HG03135 (cell line): ENCODE data around the gene EGFLAM.

Experiments used
- ATAC-seq: cut with Tn5 transposase; IDR thresholded peaks from one replicate; pipeline ENCODE4 v1.9.1; 2021; ENCODE audit warnings: mild to moderate bottlenecking, moderate library complexity; ENCODE audit not compliant: unreplicated experiment

Gene EGFLAM

DNA sequence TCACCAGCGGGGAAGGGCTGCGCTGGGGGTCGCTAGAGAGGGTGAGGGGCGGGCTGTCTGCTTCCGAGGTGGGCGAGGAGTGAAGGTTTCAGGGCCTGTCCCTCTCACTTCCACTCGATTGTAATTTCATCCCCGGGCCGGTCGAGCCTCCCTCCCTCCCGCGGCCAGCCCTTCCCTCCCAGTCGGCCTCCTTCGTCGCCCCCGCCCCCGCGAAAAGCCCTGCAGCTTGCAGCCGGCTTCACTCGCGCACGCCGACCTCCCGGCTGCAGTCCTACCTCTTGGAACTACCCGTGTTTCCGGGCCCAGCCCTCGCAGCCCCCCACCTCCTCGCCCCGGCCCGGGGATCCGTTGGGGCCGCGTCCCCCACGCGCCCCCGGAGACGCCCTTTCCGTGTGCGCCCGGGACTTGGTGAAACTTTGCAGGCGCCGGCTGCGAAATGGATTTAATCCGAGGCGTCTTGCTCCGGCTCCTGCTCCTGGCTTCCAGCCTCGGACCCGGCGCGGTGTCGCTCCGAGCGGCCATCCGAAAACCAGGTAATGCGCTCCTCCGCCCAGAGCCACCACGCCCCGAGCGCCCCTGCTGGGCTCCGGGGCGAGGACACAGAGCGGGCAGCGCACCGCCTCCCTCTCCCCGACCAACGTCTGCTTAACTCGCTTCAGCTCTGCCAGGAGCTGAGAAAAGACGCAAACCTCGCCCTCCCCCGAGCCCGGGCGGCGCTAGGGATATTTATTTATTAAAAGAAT, at the start of gene EGFLAM:
TSS of gene EGFLAM (plus strand) at position 241 of the 743 bp plus-strand sequence. CDS start at position 437, 196 bp downstream.
- no peak for ATAC-seq

DNA sequence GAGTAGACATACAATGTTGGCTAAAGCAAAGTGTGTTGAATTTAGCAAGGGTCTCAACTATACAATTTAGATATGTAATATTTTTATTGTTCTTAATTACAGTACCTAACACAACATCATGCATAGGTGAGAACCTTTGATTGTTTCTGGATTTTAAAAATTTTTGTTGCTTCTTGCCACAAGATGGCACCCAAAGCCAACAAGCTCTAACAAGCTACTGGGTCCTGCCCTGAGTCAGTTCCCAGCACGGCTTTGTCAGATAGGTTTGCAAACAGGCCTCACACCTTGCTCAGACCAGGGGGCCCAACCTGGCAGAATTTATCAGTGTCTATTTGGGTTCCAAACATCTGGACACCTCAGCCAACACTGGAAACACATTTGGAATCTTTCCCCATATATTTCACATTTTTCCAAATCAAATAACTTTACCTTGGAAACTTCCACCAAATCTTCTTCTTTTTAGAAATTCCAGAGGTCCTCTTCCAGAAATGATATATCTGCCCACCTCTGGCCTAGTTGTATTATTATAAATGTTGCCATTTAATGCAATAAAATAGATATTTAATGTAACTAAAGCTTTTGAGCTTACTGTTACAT, 49.5 kb upstream of the EGFLAM start:
- no peak for ATAC-seq

DNA sequence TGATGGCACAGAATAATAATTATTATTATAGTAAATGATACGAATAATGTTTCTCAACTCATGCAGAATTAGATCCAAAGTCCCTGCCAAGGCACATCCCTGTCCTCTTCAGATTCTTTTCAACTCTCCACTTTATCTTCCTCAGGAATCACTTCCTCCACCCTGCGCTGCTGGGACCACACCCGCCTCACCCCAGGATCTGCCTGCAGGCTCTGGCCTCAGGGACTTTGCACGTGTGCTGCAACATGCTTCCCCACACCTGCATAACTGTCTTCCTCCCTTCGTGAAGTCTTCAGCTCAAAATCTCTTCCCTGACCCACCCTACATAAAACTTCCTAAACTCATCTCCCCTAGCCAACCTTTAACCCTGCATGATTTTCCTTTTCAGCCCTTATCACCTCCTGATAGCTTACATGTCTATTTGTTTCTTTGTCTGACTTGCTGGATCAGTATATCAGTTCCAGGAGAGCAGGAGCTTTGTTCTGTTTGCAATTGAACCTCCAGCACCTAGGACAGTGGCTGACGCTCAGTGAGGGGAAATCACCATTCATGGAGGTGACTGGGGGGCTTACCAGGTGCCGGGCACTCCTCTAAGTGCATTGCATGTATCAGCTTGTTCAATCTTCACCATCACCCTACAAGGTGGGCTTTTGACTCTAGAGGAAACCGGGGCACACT, 47.5 kb upstream of the EGFLAM start:
- no peak for ATAC-seq

DNA sequence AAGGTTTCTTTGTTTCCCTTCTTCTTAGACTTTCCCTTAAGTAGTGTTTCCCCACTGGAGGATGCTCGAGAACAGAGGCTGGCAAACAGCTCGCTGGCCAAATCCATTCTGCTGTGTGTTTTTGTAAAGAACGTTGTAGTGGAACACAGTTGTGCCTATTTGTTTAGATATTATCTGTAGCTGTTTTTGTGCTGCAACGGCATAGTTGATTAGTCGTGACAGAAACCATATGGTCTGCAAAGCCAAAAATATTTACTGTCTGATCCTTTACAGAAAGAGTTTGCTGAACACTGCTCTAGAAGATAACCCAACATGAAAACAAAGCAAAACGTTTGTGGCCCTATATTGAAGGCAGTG, 47.0 kb upstream of the EGFLAM start:
- ATAC-seq, result no peak

DNA sequence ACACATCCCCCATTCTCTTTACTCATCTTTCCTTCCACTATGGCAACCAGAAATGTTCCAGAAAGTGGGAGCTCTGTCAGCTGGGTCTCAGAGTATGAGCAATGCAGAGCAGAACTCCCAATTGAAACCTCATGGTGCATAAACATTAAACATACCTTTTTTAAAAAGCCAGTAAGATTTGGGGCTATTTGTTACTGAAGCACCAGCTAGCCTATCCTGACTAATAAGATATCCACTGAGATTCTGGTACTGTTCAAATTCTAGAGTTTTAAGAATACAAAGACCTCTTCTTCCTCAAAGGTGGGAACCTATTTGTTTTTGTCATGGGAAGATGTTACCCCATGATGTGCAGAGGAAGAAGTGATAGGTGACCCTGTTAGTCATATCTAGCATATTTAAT, 46.1 kb upstream of the EGFLAM start:
- ATAC-seq, result no peak

DNA sequence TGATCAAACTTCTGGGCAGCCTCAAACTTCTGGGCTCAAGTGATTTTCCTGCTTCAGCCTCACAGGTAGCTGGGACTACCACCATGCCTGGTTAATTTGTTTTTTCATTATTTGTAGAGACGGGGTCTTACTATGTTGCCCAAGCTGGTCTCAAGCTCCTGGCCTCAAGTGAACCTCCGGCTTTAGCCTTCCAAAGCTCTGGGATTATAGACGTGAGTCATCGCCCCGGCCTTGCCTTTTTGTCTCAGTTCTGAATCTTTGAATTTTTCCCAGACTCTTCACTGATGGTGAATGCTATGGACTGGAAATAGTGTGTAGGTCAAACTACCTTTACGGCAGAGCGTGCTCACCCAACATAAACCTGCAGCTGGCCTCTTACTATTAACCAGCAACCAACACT, 32.3 kb upstream of the EGFLAM start:
- no peak for ATAC-seq

DNA sequence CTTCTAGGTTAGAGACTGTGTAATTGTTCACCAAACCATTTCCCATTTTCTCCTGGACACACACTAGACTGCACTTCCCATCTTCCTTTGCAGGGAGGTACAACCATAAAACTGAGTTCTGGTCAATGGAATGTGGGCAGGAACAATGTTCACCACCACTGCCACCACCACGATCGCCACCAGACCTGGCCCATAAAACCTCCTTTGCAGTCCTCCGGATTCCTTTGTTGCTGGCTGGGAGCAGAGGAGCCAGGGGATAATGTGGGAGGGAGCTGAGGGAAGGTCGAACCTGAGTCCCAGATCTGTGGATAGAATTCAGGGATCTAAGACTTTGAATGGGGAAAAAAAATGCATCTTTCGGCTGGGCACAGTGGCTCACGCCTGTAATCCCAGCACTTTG, 29.4 kb upstream of the EGFLAM start:
- ATAC-seq, result no peak

DNA sequence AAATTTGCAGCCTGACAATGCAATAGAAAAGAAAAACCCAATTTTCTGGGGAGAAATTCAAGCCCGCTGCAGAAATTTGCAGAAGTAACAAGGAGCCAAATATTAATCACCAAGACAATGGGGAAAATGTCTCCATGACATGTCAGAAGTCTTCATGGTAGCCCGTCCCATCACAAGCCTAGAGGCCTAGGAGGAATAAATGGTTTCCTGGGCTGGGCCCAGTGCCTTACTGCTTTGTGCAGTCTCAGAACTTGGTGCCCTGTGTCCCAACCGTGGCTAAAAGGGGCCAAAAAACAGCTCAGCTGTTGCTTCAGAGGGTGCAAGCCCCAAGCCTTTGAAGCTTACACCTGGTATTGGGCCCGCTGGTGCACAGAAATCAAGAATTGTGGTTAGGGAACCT, 23.6 kb upstream of the EGFLAM start:
- ATAC-seq, result no peak

DNA sequence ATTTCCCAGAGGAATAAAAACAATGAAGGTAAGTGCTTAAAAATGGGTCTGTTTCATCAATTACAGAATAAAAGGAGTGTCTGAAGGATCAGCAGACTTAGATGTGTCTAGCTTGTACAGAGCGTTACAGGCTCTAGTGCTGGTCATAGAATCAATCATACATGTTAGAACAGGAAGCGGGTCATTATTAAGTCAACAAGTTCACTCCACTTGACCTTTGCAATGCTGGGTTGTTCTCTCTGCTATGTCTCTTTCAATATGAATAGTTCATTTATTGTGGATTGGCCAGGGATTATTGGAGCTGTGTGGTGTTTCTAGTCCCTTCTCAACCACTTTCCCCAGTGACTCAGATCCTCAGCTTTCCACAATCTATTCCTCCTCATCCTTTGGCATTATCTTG, 20.7 kb upstream of the EGFLAM start:
- no peak for ATAC-seq

DNA sequence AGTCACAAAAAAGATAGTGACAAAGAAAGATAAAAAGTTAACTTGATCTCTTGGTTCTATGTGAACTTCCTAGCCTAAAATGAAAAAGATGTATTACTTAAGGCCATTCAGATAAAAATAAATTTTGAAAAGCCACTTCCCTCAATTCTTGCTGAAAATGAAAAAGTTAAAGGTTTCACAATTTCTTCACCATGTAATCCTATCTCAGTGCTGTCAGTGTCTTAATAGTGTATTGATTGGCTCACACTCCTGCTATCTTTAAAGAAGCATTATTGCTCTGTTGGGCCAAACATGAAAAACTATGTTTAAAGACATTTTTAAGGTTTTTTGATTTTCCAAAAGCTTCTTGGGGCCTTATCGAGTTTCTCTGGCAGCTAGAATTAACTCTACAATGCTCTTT, 18.1 kb upstream of the EGFLAM start:
- ATAC-seq, result no peak

DNA sequence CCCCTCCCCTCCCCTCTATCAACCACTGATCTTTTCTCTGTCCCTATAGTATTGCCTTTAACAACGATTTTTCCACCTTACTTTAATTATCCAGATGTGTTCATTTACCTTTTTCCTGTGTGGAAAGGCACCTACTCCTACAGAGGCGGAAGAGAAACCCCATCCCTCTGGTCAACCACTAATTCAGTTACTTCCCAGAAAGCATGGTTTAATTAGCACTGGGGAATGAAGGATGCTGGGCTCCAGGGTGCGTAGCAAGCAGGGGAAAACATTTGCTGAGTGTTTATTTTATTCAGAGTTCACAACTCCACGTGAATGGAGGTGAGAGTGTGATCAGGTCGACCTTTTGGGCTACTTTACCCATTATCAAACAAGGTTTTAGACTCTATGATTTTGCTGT, 16.7 kb upstream of the EGFLAM start:
- ATAC-seq, result no peak

DNA sequence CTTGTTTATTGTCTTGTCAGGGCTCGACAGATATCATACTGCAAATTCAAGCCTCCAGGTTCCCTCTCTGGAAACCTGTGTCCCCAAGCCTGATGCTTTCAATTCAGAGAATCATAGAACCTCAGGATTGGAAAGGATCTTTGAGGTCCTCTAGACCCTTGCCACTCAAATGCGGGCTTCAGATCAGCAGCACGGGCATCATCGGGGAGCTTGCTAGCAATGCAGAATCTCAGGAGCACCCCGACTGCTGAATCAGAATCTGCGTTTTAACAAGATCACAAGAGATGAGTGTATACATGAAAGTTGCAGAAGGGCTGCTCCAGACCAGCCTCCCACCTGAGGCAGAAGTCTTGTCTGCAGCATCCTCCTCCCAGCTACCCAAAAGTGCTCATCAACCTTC, 13.1 kb upstream of the EGFLAM start:
- ATAC-seq, result no peak

DNA sequence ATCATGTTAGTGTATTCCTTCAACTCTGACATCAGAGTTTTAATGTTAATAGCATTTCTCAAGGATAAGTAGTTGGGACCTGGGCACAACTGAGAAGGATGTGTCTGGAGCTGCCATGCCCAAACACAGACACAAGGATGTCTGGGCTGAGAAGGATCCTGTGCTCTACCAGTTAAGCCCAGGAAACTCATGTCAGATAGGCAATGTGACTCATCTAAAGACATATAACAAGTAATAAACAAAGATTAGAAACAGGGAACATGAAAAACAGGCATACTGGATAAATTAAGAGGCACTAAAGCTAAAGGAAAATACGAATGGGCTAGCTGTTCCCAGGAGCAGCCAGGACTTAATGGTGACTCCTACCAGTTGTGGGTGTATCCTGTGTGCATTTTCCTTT, 9.1 kb upstream of the EGFLAM start:
- ATAC-seq, result no peak

DNA sequence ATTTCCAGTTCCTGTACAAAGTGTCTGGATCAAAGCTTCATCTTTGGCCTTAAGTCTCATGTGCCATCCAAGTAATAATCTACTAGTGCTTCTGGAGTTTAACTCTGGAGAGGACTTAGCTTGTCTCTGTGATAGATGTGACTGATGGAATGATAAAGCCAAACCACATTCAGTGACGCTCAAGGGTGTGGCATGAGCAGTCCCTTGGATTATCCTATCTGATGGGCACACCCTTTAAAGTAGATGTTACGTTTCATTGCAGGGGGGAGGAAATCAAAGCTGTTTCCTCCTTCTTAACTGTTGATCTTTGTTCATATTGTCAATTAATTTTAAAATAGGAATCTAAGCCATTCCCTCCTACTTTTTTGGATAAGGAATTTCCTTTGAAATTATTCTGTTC, 8.5 kb upstream of the EGFLAM start:
- no peak for ATAC-seq

DNA sequence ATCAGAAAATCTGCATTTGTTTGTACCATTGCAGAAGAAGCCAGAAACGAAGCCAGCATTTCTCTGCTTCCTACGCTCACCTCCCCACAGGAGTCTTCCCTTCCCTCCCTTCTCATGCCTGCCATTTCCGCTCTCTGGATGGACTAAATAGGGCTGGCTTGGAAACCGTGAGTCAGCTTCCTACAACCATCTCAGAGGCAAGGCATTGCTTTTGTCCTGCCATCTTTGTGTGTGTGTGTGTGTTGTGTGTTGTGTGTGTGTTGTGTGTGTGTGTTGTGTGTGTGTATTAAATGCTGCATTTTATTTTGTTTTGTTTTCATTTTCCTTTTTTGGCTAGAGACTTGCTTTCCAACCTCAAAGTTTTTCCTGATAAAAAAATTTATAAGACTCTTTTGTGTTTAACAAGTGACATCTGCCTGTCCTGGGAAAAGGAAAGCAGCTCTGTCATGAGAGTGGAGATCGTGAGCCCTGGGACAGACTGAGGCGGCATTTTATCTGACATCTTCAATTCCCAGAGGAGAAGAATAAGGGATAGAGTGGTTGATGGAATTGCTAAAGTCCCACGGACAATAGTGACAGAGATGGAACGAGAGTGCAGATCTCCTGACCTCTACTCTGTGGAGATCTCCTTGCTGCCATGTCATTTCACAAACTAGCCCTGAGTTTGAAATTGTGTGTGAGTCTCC, 7.5 kb upstream of the EGFLAM start:
- no peak for ATAC-seq

DNA sequence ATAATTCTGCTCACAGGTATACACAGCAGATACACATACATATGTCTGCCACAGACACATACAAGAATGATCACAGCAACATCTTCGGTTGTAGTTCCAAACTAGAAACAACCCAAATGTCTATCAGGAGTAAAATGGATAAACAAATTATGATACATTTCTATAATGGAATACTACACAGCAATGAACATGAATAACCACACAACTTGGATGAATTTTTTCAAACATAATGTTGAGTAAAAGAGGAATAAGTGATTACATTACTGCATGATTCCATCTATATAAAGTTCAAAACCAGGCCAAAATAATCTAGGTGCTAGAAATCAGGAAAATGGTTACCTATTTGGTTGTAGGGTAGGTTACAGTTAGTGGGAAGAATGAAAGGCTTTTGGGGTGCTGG, 4.6 kb upstream of the EGFLAM start:
- no peak for ATAC-seq

DNA sequence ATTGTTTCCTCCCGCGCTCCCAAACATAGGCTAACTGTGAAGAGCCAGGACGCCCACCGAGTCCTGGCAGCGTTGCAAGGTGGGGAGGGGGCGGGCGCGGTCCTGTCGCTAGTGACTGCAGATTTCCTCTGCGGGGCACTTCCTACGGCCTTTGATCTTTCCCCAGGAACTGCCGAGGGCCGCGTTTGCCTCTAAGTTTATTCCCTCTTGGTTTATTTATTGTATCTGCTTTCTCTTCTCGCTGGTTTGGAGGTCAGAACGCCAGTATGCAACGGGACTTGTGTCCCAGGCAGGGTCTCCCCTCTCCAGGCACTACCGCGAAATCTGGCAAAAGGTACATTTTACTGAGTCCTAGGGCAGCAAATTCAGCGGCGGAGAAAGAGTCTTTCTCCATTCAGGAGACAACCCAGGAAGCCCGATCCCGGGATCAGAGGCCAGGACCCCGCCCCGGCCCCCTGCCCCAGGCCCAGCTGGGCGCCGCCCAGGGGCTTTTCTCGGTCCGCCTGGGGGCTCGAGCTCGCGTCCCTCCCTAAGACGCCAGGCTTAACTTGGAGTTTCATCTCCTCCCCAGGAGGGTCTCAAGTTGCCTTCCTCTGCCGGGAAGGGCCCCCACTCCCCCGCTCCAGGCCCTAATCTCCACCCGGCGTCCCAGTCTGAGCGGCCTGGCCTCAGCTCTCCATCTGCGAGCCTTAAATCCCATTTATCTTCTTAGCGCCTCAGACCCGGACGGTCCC, 884 bp upstream of the EGFLAM start:
- ATAC-seq, result no peak

DNA sequence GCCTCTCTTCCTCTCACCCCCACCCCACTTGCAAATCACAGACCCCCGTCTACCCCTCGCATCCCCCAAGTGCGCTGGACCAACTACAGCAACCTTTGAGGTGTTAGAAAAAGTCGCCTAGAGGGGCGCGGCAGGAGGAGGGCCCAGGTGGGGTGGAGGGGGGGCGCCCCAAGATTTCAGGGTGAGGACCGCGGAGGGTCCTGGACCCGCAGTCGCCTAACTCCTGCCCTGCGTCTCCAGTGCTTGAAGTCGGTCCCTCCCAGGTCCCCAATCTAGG, 379 bp upstream of the EGFLAM start:
- ATAC-seq, result no peak

DNA sequence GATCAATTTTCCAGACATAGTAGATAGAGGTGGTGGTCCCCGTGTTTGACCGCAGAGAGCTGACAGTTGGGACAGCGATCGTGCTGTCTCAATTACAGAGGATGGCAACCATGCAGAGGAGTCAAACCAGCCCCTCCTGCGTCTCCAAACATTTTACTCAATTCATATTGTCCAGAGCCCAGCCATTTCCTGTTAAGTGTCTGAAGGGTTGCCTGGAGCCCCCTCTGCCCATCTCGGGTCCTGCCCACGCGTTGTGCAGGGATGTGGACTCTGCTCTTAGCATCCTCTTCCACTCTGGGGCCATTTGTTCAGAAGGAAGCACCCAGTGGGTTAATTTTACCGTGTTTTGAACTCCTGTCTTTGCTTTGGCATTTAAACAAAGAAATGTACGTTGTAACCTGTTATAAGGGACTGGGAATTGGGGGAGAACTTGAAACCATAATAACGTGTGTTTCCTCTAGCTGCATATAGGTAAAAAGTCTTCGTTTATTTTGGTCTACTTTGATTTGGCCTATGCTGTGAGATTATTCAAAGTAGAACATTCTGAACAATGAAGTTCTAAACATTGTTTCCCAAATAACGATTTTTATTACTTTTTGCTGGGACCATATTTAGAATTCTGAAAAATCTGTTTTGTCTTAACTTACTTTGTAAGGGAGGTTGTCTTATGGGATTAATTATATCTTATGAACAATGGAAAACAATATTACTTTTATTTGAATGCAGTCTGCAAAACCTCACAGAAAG, 876 bp downstream of the EGFLAM start:
- ATAC-seq, result no peak

DNA sequence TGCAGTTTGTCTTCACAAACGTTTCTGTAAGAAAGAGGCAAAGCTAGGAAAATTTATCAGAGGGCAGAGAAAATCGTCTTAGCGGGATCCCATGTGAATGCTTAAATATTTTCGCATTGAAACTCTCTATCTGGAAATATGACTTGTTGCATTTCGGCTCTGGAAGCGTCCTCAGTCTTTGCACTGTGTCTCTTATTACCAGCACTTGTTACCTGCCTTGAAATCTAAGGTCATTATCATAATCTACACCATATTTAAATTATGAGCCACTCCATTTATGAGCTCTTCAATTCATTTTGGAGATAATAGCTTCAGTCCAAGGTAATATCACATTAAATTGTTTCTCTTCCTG, 1.4 kb downstream of the EGFLAM start:
- ATAC-seq, result no peak

DNA sequence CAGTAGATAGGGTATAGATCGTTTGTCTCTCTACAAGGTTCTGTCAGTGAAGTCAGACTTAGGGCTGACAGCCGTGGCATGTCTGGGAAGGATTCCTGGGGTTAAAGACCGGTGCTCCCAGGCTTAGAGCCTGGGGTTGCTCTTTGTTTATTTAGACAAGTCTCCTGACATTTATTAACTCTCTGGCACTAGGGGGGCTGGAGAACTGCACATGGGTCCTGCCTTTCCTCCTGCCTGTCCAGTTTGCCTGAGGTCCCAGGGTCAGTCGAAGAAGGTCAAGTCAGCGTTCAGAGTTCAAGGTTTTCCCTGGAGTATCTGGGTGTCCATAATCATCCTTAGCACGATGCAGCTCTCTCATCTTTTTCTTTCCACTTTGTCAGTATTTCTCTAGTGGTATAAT, 5.6 kb downstream of the EGFLAM start:
- ATAC-seq, result no peak
